HL-60 (cell line): ENCODE data around the gene AKNAD1.

ENCODE experiments used
- DNase-seq, 2 experiments: peaks; one replicate each; pipeline ENCODE4 v3.0.0-alpha.2; 2010 to 2020; ENCODE audit warnings: low read depth in 1 of 2, low spot score in 1 of 2
- H3K27ac ChIP-seq: fragments of 250-450 bp; sonication (Bioruptor Pico); replicated peaks from 2 replicates; pipeline ENCODE4 v1.5.1; 2020; ENCODE audit warnings: mild to moderate bottlenecking, moderate library complexity
- H3K27me3 ChIP-seq: fragments of 250-450 bp; sonication (Bioruptor Pico); 2 replicates; pipeline ENCODE4 v1.5.1; 2021; ENCODE audit warnings: mild to moderate bottlenecking, moderate library complexity; ENCODE audit not compliant: insufficient read depth, poor library complexity, severe bottlenecking
- H3K4me3 ChIP-seq: replicated peaks from 2 replicates; pipeline ENCODE4 v1.5.1; 2011; ENCODE audit warnings: mild to moderate bottlenecking, control low read depth, low read length; ENCODE audit not compliant: insufficient read depth
- GABPA ChIP-seq: IDR thresholded peaks from 2 replicates; pipeline ENCODE4 v1.6.1; 2012; ENCODE audit warnings: low read depth
- POLR2AphosphoS5 ChIP-seq: IDR thresholded peaks from 2 replicates; pipeline ENCODE4 v1.6.1; 2012; ENCODE audit warnings: low read depth
- SPI1 ChIP-seq: IDR thresholded peaks from 2 replicates; pipeline ENCODE4 v1.6.1; 2012; ENCODE audit warnings: low read depth, mild to moderate bottlenecking, borderline replicate concordance
- TF ChIP-seq, protein P1 (sequence below): IDR thresholded peaks from 2 replicates; pipeline ENCODE4 v1.6.1; 2012; ENCODE audit warnings: low read depth; ENCODE audit not compliant: insufficient replicate concordance
- TF ChIP-seq, protein P2 (sequence below): IDR thresholded peaks from one replicate; pipeline ENCODE4 v1.5.1; 2011; ENCODE audit warnings: low read length, control low read depth, inconsistent platforms; ENCODE audit not compliant: insufficient read depth

Gene AKNAD1

DNA sequence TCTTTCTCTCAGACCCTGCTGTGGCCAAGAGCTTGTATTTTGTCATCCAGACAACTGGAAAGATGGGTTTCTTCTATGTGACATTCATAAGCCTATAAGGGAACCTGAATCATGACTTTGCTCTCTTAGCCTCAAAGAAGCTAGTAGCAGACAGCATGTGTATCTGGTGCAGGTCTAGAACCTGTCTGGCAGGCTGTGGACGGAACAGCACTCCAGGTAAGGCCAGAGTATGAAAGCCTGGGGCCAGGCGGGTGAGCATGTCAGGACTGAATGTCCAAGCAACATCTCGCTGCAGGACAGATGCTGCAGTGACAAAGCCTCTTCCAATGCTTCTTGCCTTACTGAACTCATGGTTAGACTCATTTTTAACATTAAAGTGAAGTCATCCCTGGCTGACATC, 32.8 kb downstream of the AKNAD1 start:
- no peak for DNase-seq
- Histone ChIP-seq H3K27ac (no peak overlapping the region), H3K4me3 (no peak overlapping the region), H3K27me3 (no peaks in the 10 kb centered on the region)
- TF ChIP-seq GABPA (no peak), SPI1 (no peak), POLR2AphosphoS5 (no peak)
- TF ChIP-seq, protein P1, sequence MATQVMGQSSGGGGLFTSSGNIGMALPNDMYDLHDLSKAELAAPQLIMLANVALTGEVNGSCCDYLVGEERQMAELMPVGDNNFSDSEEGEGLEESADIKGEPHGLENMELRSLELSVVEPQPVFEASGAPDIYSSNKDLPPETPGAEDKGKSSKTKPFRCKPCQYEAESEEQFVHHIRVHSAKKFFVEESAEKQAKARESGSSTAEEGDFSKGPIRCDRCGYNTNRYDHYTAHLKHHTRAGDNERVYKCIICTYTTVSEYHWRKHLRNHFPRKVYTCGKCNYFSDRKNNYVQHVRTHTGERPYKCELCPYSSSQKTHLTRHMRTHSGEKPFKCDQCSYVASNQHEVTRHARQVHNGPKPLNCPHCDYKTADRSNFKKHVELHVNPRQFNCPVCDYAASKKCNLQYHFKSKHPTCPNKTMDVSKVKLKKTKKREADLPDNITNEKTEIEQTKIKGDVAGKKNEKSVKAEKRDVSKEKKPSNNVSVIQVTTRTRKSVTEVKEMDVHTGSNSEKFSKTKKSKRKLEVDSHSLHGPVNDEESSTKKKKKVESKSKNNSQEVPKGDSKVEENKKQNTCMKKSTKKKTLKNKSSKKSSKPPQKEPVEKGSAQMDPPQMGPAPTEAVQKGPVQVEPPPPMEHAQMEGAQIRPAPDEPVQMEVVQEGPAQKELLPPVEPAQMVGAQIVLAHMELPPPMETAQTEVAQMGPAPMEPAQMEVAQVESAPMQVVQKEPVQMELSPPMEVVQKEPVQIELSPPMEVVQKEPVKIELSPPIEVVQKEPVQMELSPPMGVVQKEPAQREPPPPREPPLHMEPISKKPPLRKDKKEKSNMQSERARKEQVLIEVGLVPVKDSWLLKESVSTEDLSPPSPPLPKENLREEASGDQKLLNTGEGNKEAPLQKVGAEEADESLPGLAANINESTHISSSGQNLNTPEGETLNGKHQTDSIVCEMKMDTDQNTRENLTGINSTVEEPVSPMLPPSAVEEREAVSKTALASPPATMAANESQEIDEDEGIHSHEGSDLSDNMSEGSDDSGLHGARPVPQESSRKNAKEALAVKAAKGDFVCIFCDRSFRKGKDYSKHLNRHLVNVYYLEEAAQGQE: no peak
- TF ChIP-seq, protein P2, sequence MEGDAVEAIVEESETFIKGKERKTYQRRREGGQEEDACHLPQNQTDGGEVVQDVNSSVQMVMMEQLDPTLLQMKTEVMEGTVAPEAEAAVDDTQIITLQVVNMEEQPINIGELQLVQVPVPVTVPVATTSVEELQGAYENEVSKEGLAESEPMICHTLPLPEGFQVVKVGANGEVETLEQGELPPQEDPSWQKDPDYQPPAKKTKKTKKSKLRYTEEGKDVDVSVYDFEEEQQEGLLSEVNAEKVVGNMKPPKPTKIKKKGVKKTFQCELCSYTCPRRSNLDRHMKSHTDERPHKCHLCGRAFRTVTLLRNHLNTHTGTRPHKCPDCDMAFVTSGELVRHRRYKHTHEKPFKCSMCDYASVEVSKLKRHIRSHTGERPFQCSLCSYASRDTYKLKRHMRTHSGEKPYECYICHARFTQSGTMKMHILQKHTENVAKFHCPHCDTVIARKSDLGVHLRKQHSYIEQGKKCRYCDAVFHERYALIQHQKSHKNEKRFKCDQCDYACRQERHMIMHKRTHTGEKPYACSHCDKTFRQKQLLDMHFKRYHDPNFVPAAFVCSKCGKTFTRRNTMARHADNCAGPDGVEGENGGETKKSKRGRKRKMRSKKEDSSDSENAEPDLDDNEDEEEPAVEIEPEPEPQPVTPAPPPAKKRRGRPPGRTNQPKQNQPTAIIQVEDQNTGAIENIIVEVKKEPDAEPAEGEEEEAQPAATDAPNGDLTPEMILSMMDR: no peak

DNA sequence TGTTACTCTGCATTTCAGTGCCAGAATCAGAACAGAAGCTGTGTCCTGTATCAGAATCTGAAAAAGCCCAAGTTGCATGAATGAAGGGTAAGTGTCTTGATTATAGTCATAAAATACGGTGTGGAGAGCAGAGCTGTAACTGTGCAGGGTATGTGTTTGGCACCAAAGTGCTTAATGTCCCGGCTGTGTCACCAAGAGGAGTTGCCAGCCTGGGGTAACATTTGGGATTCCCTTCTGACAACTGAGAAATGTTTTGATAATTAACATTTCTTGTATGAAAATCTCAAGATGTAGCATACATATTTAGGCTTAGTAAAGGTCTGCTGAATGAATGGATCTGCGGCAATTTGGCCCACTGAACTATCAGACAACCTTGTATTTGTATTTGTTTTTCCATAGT, 33.3 kb downstream of the AKNAD1 start:
- Histone ChIP-seq H3K27ac (no peak overlapping the region), H3K4me3 (no peak overlapping the region), H3K27me3 (no peaks in the 10 kb centered on the region)
- no peak for DNase-seq
- TF ChIP-seq SPI1: no peak
- no peak for TF ChIP-seq GABPA
- no peak for TF ChIP-seq POLR2AphosphoS5
- TF ChIP-seq, protein P2: no peak
- TF ChIP-seq, protein P1: no peak

DNA sequence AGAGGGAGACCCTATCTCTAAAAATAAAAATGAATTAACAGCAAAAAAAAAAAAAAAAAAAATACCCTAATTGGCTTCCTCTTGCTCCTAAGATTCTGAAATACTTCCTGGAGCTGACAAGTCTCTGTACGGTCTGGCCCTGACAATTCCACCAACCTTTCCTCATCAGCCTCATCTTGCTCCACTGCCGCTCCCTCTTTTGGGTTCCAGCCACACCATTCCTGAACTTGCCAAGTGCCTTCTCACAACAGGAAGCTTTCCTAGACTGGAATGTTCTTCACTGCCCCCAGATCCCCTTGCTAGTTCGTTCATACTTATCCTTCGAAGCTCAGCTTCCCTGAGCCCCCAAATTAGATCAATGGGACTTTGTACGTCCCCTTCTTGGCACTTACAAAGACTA, 37.0 kb downstream of the AKNAD1 start:
- H3K27me3 ChIP-seq: no peaks in the 10 kb centered on the region
- H3K27ac ChIP-seq: no peak overlapping the region
- TF ChIP-seq, protein P1: no peak
- TF ChIP-seq GABPA: no peak
- TF ChIP-seq POLR2AphosphoS5: no peak
- TF ChIP-seq, protein P2: no peak
- TF ChIP-seq SPI1: no peak
- DNase-seq: no peak
- no peak overlapping the region for H3K4me3 ChIP-seq
